Measurements from ENCODE around the gene GNAI2.
"Not testable (repeated sequence)": the region's sequence is repeated elsewhere in the genome, so short reads cannot be mapped to it uniquely, and the experiment has no call there.

Gene GNAI2

DNA sequence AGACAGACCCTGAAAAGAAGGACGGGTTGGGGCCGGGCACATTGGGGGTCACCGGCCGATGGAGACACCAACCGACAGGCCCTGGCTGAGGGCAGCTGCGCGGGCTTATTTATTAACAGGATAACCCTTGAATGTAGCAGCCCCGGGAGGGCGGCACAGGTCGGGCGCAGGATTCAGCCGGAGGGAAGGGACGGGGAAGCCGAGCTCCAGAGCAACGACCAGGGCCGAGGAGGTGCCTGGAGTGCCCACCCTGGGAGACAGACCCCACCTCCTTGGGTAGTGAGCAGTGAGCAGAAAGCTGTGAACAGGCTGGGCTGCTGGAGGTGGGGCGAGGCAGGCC is 40.7 kb downstream of the GNAI2 start:
- DNase-seq (ENCODE audit: low read depth, low spot score), result no peak

DNA sequence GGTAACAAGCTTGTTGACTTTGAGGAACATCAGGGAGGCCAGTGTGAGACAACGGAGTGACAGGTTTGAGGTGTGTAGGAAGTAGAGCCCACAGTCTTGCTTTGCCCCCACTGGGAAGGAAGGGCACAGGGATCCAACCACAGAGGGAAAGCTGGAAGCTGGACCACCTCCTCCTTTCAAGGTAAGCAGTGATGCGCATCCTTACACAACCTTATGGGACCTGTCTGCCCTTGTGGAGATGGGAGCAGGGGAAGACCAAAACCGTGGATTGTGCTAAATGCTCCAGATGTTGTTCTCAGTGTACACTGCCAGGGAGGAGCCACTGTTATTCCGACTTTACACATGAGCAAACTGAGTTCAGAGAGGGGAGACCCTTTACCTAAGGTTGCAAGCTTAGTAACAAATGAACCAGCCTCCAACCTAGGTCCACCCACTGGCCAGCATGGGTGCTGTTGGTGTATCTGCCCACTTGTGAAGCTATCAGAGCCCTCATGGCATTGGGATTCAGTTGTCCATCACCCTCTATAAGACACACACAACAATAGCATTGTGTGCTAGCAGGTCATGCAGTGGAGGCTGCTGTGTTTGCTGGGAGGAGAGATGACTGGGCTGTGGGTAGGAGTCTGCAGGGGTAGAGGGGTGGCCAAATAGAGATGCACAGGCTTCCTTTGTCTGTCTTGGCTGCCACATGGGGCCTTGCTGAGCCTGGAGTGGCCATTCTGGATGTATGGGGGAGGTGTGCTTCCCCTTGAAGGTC is 42.3 kb downstream of the GNAI2 start:
- no peak for DNase-seq (ENCODE audit: low read depth, low spot score)

DNA sequence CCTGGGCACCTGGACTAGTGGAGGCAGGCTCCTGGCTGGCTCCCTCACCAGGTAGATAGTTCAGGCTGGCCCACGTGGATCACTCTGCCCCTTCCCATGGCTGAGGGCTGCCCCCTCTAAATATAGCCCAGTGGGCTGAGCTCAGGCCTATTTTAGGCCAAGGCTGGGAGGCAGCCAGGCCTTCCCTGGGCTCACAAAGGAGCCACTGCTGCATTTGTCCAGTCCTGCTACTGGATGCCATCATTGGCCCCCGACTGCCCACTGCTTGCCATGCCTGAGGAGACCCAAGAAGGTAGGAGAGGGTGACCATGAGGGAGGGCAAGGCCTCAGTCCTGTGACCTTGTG is 42.8 kb downstream of the GNAI2 start, which contains the start of gene LSMEM2:
LSMEM2 (plus strand) TSS at position 208 of the 345 bp plus-strand sequence; CDS start at position 235, 27 bp downstream.
- DNase-seq (ENCODE audit: low read depth, low spot score), result no peak

DNA sequence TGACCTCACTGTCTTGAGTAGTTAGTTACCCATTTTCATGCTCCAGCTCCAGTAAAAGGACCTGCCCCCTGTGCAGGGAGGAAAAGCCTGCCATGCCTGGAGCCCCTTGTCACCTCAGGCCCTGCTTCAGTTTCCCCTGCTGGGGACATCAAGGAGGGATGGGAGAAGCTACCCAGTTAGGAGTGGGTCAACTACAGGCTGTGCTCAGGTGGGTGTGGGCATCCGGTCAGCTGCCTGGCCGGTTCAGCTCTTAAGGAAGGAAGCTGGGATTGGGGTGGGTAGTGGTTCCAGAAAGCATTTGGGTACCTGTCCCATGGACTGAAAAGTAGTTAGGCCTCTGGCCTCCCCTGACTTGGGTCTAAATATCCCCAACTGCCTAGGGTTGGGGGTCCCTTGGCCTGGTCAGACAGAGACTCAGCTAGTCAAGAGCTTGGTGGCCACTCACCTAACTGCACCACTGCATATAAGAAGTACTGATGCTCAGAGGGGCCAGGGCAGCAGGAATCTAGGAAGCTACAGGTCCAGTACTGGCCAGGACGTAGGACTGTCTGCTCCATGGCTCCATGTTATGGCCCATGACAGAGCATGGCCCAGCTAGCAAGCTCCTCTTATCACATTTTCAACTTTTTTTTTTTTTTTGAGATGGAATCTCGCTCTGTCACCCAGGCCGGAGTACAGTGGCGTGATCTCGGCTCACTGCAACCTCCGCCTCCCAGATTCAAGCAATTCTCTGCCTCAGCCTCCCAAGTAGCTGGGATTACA is 43.4 kb downstream of the GNAI2 start:
- DNase-seq (ENCODE audit: low read depth, low spot score), result no peak

DNA sequence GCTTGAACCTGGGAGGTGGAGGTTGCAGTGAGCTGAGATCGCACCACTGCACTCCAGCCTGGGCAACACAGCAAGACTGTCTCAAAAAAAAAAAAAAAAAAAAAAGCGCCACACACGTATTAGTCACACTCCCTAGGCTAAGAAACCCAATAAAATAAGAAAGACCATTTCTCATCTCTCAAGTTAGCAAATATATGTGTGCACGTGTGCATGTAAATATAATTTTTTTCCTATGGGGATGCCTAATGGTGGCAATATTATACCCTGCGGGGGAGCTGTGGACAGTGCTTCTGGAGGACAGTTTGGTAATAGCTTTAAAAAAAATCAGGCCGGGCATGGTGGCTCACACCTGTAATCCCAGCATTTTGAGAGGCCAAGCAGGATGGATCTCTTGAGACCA is 48.1 kb downstream of the GNAI2 start:
- DNase-seq (ENCODE audit: low read depth, low spot score), result not testable (repeated sequence)

DNA sequence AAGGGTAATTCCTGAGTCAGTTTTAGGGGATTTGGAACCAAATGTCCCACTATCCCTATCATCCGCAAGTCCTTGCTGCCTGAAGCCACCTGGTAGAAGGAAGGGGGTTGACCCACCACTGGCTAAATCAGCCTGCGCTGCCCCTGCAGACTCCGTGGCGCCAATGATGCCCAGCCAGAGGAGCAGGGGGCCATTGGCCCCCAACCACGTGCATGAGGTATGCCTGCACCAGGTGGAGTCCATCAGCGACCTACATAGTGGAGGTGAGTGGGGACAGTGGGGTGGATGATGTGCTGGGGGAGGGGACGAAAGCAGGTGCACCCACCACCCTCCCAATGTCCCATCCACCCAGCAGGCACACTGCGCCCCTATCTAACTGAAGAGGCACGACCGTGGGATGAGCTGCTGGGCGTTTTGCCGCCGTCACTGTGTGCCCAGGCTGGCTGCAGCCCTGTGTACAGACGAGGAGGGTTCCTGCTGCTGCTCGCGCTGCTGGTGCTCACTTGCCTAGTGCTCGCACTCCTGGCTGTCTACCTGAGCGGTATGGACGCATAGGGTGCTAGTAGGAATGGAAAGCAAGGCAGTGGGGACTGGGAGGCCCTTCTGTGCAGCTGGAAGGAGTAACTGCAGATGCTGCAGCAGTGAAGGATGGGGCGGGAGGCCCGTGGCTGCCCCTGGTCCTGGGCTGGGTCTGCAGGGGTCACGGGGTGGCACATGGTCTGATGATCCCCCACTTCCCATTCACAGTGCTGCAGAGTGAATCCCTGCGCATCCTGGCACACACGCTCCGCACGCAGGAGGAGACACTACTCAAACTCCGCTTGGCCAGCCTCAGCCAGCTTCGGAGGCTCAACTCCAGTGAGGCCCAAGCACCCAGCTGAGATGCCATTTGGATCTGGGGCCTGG is 50.6 kb downstream of the GNAI2 start:
- DNase-seq (ENCODE audit: low read depth, low spot score), result no peak

DNA sequence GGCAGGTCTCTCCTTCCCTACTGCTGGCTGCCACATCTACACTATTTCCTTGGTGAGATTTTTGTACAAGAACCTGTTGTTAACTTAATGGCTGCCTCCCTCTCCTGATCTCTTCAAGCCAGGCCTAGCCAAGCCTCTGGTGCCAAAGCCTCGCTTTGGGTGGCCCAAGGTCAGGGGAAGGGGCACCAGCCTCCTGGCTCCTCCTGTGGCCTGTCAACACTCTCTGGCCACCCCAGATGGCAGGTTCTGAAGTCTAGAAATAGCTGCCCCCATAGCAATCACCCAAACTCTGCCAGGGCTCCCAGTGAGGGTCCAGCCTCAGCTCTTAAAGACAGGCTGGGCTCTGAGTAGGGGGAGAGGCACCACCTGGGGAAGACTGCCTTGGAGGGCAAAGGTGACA is 51.3 kb downstream of the GNAI2 start:
- DNase-seq (ENCODE audit: low read depth, low spot score), result no peak

DNA sequence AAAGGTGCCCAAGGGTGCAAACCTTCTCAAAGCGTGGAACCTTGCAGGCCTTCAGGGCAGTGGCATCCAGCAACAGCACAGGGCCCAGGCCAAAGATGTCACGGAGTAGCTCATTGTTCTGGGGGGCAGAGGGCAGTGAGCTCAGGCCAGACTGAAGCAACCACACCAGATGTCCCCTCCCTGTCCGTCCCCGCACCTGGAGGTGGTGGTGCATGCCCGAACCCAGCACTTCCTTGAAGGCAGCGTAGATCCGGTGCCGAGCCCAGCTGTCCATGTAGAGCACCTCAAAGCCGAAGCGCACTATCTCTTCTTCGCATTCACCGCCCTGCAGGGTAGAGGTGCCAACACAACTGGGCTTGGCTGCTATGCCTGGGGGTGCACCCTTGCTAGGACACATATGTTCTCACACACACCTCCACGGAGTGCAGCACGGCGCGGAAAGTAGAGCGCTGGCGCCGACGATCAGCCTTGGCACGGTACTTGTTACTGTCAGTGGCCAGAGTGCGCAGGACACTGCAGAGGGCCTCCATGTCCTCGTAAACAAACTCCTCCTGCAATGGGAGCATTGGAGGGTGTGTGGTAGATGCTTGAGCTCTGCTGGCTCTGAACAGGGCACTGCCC is 52.5 kb downstream of the GNAI2 start:
- DNase-seq (ENCODE audit: low read depth, low spot score), result no peak

DNA sequence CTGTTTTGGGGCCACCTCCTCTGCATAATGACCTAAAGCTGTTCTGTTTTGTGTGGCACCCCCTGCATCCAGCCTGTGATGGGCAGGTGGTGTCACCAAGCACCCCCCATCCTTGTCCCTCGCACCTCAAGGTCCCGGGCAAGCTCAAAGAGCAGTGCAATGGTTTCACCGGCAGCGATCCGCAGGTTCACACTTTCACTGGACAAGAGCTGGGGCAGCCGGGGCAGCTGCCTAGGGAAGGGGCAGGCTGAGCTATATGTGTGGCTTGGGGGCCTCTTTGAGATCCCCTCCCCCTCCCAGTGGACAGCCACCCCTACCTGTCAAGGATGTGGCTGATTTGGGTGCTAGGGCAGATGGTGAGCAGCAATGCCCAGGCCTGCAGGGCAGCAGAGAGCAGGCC is 53.1 kb downstream of the GNAI2 start:
- DNase-seq (ENCODE audit: low read depth, low spot score), result no peak

DNA sequence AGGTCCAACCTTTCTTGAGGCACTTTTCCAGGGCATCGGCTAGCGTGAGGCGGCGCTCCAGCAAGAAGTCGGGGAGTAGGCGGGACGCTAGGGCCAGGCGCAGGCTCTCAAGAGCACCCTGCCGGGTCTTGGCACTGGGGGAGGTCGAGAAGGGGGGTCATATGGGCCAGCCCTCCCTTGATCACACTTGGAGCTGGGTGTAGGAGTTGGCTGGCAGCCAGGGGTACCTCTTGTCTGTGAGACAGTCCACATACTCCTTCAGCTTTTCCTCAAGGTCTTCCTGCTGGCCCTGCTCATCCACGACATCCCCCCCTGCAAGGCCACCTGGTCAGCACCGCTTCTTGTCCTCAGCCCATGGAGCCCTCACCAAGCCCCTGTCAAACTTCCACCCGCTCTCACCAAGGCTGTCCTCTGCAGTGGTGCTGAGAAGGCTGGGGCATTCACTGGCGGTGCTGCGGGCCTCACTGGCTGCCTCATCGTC is 54.2 kb downstream of the GNAI2 start:
- DNase-seq (ENCODE audit: low read depth, low spot score), result no peak

DNA sequence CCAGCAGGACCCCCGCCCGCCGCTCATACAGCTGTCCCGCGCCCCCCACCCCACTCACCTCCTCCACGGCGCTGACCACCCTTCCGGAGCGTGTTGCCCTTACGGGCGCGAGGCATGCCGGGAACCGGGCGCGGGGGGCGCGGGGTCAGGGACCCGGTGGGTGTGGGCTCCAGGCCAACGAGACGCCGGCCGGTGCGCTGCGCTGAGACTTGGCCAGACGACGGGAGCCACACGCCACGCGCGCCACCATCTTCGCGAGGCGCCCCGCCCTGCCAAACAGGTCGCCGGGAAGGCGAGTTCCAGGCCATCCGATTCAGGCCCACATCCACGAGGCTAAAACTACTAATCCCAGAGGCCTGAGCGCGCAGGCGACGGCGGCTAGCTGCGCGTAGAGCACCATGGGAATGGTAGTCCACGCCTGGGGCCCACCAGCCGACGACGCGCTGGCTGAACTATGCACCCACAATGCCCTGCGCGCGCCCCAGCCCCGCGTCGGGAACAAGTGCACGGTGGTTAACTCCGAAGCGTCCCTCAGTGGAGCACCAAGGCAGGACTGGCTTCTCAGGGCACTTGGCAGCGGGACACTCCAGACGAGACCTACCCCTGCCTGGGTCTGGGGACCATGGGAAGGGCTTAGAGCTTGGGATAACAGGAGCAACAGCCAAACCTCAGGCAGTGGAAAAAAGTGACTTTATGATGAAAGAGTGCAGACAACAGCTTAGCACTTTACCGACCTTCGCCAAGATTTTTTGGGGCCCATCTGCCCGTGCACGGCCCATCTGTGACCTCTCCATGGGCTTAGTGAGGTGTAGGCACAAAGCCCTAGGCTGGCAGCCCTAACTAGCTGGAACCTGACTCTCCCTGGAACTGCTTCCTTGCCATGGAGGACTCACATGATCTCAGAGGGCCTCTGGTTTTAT is 56.4 kb downstream of the GNAI2 start, which contains the start of gene IFRD2:
IFRD2 (minus strand) TSS at position 271 of the 920 bp plus-strand sequence; CDS start at position 116, 155 bp downstream.
- DNase-seq (ENCODE audit: low read depth, low spot score), result peak; percentile 98

DNA sequence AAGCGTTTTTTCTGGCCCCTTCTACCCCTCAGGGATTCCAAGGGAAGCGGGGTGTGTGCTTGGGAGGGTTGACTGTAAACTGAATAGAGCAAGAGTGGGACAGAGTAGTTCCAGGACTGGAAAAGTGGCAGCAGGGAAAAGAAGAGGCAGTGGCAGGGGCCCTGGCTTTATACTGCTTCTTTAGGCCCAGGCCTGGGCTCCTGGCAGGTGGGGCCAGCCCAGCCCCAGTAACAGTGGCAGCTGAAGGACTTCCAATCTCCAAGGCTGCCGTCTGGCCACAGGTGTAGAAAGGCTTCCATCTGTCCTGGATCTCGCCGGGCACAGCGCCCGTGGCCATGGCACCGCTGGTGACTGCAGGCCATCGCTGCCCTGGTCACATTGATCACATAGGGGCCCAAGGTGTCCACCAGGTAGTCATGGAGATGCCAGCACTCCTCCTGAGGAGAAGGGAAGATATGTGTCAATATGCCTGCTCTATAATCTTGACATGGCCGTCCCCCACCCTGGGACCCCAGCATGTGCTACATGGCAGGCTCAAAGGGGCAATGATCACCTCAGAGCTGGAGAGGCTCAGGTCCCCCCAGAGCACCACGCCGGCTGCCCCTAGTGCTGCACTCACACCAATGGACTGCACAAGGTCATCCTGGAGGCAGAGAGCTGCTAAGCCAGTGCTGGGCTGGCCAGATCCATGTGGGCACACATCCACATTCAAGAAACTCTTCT is 57.2 kb downstream of the GNAI2 start:
- DNase-seq (ENCODE audit: low read depth, low spot score), result no peak

DNA sequence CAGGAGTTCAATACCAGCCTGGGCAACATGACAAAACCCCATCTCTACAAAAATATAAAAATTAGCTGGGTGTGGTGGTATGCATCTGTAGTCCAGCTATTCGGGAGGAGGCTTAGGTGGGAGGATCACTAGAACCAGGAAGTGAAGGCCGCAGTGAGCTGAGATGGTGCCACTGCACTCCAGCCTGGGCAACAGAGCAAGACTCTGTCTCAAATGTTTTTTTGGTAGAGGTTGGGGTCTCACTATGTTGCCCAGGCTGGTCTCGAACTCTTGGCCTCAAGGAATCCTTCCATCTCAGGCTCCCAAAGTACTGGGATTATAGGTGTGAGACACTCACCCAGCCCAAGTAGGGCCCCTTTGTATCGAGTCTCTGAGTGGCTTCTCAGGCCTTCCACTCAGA is 58.1 kb downstream of the GNAI2 start:
- DNase-seq (ENCODE audit: low read depth, low spot score), result no peak

DNA sequence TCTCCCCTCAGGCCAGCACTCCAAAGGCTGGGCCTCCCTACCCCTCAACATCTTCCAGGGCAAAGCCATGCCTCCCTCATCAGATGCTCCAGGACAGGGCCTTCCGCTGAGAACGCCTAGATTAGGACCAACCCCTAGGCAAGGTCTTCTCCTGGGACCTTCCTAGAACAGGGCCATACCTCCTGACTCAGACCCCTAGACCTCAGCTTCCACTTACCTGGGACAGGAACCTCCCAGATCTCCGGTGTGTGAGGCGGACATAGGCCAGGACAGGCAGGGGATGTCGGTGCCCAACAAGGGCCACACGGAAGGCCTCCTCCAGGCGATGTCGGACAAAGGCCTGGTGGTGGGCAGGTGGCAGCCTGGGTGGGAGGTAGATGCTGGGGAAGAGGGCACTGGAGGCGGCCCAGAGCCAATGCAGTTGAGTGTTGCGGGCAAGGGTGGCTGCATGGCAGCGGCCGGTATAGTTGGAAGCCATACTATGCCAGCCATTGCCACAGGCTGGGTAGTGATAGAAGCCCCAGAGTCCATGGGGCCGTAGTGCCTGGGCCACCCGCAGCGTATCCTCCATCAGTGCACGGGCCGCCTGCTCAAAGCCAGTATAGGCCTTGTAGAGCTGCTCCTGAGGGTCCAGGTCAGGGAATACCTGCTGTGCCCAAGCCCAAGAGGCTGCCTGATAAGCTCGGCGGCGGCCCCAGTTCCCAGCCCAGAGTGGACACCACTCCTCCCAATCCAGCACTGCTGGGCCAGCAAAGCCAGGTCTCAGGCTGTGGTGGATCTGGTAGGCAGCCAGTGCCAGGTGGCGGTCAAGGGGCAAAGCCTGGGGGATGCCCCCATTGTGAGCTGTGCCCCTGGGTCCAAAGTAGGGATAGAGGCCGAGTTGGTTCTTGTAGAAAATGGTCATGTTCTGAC is 58.7 kb downstream of the GNAI2 start:
- DNase-seq (ENCODE audit: low read depth, low spot score), result no peak

DNA sequence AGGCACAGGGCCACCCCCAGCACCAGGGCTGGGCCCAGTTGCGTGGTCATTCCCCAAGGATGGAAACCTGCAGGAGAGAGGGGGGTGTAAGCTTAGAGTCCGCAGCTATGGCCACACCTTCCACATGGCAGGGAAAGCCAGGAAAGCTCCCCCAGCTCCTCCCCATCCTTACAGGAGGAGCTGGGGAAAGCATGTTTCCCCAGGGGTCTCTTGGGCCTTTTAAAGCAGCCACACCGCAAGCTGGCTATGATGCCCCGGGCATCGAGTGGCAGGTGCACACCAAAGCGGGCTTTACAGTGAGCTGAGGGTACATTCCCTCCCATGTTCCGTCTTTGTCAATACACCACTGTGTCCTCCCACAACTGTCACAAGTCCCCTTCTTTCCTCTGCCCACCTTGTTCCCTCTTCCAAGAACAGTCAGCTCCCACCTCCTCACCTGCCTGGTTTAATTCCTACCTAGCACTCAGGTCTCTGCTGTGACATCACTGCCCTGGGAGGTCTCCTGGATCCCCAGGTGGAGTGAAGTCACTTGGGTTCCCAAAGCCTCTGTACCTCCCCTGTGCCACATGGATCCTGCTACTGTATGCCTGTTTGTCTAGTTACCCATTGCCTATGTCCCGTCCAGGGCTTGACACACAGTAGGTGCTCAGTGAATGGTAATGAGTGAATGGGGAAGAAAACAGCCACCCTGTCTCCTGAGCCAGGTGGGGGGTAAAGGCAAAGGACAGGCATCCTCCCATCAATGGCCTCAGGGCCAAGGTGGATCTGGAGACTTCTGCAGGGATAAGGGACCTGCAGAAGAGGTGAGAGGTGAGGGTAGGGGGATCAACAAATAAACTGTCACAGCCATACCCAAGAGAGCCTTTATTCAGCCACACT is 59.8 kb downstream of the GNAI2 start:
- DNase-seq (ENCODE audit: low read depth, low spot score), result no peak

DNA sequence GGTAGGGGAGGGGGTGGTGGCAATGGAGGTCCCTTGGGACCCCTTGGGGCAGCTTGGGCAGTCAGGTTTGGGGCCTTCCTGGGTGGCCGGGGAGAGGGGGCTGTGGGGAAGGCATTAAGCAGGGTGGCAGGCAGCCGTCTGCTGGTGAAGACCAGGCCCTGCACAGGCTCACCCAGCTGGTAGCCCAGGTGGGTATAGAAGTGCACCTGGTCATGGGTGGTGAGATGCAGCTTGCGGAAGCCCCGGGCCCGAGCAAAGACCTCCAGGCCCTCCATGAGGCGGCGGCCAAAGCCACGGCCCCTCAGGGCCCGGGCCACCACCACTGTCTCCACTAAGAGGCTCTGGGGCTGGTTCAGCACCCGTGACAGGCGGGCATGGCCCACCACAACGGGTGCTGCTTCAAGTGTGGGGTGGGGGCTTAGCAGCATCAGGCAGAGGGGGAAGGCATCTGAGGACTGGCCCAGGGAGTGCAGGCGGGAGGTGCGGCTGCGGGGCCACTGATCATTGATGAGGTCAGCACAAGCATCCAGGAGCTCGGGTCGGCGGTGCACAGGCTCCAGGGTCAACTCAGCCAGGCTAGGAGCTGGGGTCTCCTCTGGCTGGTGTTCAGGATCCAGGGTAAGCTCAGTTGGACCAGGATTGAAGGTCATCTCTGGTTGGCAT is 60.8 kb downstream of the GNAI2 start:
- DNase-seq (ENCODE audit: low read depth, low spot score), result no peak

DNA sequence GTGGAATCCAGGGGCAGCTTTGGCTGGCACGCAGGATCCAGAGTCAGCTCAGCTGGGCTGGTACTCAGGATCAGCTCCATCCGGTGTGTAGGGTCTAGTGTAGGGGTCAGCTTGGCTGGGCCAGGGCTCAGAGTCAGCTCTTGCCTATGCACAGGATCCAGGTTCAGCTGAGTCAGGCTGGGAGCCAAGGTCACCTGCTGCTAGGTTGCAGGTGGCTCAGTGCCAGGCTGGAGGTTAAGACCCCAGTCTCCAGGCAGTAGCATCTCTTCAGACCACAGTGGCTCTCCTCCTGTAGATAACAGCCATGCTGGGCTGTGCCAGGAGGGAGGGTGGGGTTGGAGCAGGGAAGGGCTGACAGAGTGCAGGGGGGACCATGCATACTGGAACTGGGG is 61.4 kb downstream of the GNAI2 start:
- no peak for DNase-seq (ENCODE audit: low read depth, low spot score)
